H1 (cell line): ENCODE data around the gene SLC39A8. TPM values are rescaled to one million over a fixed set of nuclear protein-coding genes. Genes with fewer than 3 reads are reported as not detected.

Source experiments
- BRCA1 ChIP-seq: IDR thresholded peaks from 2 replicates; pipeline ENCODE4 v1.6.1; 2012; ENCODE audit warnings: low read depth, low read length, improper control_type of control experiment
- CHD2 ChIP-seq: IDR thresholded peaks from 2 replicates; pipeline ENCODE4 v1.6.1; 2012; ENCODE audit warnings: low read length, improper control_type of control experiment
- CHD7 ChIP-seq: fragments of 300-600 bp; sonication (generic); IDR thresholded peaks from 2 replicates; pipeline ENCODE4 v1.7.1; 2012; ENCODE audit warnings: low read length, moderate library complexity, mild to moderate bottlenecking, inconsistent platforms; ENCODE audit not compliant: insufficient replicate concordance
- E2F6 ChIP-seq: IDR thresholded peaks from 2 replicates; pipeline ENCODE4 v1.6.1; 2012; ENCODE audit warnings: inconsistent platforms
- HDAC2 ChIP-seq, 2 experiments: fragments of 300-600 bp in 1 of 2; sonication (generic) in 1 of 2; IDR thresholded peaks; 2 replicates each; pipeline ENCODE4 v1.6.1; 2011 to 2012; ENCODE audit warnings: low read depth in 2 of 2, low read length in 2 of 2, mild to moderate bottlenecking in 2 of 2, moderate library complexity in 2 of 2, borderline replicate concordance in 1 of 2, inconsistent platforms in 1 of 2
- JUND ChIP-seq: IDR thresholded peaks from 2 replicates; pipeline ENCODE4 v1.6.1; 2011; ENCODE audit warnings: mild to moderate bottlenecking, improper control_type of control experiment, low read length
- NRF1 ChIP-seq: IDR thresholded peaks from 2 replicates; pipeline ENCODE4 v1.6.1; 2011; ENCODE audit warnings: mild to moderate bottlenecking, low read depth, low read length, improper control_type of control experiment
- RBBP5 ChIP-seq: IDR thresholded peaks from 2 replicates; pipeline ENCODE4 v1.7.1; 2012; ENCODE audit warnings: low read depth, mild to moderate bottlenecking, inconsistent platforms, low read length, moderate library complexity, borderline replicate concordance
- SP4 ChIP-seq: IDR thresholded peaks from 2 replicates; pipeline ENCODE4 v1.6.1; 2012; ENCODE audit warnings: low read length, inconsistent platforms
- ZNF274 ChIP-seq: IDR thresholded peaks from 2 replicates; pipeline ENCODE4 v1.7.0; 2012; ENCODE audit warnings: low read length, borderline replicate concordance; ENCODE audit errors: extremely low read depth
- polyA plus RNA-seq, 7 experiments: library from polyadenylated mRNA; depleted of rRNA in 3 of 7; stranded (reverse) in 5 of 7; unstranded in 2 of 7; fragments of >200 nt in 5 of 7; fragments of 200-250 nt in 2 of 7; gene quantifications; 1 replicate in 5 of 7; 2 replicates in 1 of 7; 4 replicates in 1 of 7; pipeline versions ENCODE4 v1.2.1 to v1.2.3, GENCODE V29; 2011 to 2013; ENCODE audit warnings: missing spikeins in 2 of 7, mixed read lengths in 2 of 7
- total RNA-seq: library from RNA; stranded (reverse); fragmentation: NEBNext Ultra II Directional; extraction: Animal tissue kit (Norgen Biotek cat#: 25700); gene quantifications from 2 replicates; pipeline ENCODE4 v1.2.1, GENCODE V29; 2021

SLC39A8 gene
- total and polyA plus RNA-seq, 2 of the 8 experiments (the other 6 are each of a cell fraction or from before 2014, with no cell fraction given), result 6.4 to 38.7 TPM

- TF ChIP-seq CHD7 (no peak), SP4 (no peak), NRF1 (no peak), RBBP5 (no peak), ZNF274 (no peak), JUND (no peak), E2F6 (no peak), CHD2 (no peak), HDAC2 (IDR thresholded peaks at IDR 0.05; ENCODE audit: borderline replicate concordance in 1 of 2, low read depth in 2 of 2, low read length in 2 of 2) (no peak), BRCA1 (no peak)
Observed at GRCh38 chr4:102308032-102308799, 37.1 kb downstream of the SLC39A8 start (continued).
